GM18505 (cell line): ENCODE data around the gene DCDC1.

ENCODE experiments used
- ATAC-seq: cut with Tn5 transposase; IDR thresholded peaks from one replicate; pipeline ENCODE4 v1.9.1; 2021; ENCODE audit not compliant: unreplicated experiment
- POLR2A ChIP-seq: IDR thresholded peaks from 4 replicates; pipeline ENCODE4 v1.6.1; 2011; ENCODE audit warnings: borderline replicate concordance; ENCODE audit not compliant: insufficient read depth, insufficient read length; ENCODE audit errors: extremely low read depth

DCDC1 gene

DNA sequence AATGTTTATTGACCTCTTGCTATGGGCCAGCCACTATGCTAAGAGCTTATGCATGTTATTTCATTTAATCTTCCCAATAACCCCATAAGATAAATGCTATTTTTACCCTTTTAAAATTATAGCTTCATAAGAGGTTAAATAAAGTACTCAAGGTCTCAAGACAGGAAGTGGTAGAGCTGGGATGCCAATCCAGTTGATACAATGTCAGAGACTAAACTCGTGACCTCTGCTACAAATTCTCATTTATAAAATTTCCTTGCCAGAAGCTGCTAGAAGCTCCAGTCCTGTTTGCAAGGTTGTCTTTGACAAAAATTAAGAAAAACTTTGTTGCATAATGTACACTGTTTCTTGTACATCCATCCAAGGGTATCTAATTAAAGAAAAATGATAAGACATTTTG is 517.4 kb downstream of the DCDC1 start:
- TF ChIP-seq POLR2A = no peak
- no peak for ATAC-seq

GRCh38 chr11:30837252-30837651 is 532.3 kb downstream of the DCDC1 start:
- TF ChIP-seq POLR2A = no peak
- ATAC-seq = no peak

GRCh38 chr11:30832831-30833230 is 536.7 kb downstream of the DCDC1 start:
- TF ChIP-seq POLR2A = no peak
- ATAC-seq = no peak

DNA sequence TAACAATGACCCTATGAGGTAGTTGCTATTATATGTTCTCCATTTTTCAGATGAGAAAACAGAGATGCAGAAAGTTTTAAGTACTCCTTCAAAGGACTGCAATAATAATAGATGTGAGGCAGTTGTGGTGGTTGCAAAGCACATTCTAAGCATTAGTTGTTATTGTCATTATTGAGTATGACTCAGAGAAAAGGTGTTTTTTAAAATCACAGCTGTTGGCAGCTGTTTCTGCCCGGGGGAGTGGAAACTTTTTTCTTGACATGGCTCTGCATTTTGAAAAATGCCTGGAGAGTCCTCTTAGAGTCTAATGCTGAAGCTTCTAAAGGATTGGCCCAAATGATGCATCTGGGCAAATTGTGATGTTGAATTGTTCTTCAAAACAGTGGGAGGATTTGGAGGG is 538.9 kb downstream of the DCDC1 start:
- TF ChIP-seq POLR2A = no peak
- no peak for ATAC-seq

DNA sequence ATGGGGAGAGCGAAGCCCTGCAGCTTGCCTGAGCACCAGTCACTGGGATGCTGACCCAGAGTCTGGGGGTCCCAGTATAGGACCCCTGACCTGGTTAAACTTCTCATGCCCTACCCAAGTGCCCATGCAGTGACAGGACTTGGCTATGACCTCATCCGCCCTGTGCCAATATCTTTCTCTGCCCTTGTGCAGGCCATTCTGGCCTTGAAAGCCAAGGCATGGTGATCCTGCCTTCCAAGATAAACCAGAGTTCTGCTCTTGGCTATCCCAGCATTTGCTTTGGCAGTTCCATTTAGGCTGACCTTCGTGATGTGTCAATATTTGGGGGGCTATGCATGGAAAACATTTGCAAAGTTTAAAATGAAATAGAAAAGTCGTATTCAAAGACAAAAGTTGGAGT is 542.6 kb downstream of the DCDC1 start:
- no peak for TF ChIP-seq POLR2A
- ATAC-seq = no peak

DNA sequence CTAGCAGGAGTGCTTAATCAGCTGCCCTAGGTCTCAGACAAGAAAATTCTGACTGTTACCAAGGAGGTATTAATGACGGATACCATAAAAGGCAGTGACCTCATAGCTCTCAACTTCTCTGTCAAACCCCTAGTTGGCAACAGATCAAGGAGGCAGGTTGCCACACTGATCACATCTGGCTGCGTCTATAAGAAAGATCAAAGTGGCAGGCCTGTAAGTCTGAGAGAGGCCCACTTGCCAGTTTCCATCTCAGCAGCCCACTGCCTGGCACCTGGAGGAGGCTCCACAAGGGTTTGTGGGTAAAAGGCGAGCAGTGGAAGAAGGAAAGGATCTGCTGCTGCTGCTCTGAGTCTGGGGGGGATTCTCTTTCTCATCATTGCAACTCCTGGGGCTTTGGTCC is 543.8 kb downstream of the DCDC1 start:
- no peak for ATAC-seq
- no peak for TF ChIP-seq POLR2A

- TF ChIP-seq POLR2A = no peak
- no peak for ATAC-seq
Observed at GRCh38 chr11:30823119-30823518, 546.4 kb downstream of the DCDC1 start.

DNA sequence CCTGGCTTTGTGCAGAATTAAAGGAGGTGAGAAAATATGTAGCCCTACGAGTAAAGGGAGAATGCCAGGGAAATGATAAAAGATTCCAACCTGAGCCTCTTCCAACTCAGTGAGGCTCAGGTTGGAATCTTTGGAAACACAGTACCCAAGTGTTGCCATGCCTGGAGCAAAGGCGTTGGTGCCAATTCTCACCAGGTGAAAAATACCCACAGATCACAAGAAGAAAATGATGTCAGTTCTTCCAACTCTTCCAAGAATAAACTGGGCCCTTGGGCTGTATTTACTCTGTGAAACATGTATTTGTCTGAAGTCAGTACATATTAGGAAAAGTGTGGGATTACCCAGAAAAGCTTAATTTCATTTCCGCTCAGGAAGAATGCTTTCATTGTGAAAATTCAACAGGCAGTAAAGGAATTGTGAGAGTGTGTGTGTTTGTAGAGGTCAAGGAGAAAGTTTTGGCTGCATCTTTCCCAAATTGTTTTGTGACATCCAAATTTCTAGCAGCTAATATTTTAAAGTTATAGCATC is 548.0 kb downstream of the DCDC1 start:
- ATAC-seq = no peak

DNA sequence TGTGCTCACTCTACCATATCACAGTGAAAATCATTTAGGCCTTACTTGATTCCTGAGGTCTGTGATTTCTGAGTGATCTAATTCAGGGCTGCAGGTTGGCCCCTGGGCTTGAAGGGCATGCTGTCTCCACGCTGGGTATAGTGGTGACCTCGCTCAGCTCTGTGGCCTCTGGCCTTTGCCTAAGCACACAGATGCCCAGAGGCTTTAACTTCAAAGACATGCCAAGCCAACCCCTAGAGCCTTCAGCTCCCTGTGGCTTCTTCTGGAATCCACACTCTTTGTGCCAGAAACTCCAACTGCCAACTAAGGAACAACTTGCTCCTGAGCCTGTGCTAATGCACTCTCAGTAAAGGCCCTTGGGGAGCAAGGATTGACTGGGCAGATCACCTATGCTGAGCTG is 550.8 kb downstream of the DCDC1 start:
- no peak for TF ChIP-seq POLR2A
- ATAC-seq = no peak

More for the DNA sequence above, 548.0 kb downstream of the DCDC1 start:
- TF ChIP-seq POLR2A = no peak

- no peak for TF ChIP-seq POLR2A
- no peak for ATAC-seq
Observed at GRCh38 chr11:30816959-30817880, 552.3 kb downstream of the DCDC1 start.

DNA sequence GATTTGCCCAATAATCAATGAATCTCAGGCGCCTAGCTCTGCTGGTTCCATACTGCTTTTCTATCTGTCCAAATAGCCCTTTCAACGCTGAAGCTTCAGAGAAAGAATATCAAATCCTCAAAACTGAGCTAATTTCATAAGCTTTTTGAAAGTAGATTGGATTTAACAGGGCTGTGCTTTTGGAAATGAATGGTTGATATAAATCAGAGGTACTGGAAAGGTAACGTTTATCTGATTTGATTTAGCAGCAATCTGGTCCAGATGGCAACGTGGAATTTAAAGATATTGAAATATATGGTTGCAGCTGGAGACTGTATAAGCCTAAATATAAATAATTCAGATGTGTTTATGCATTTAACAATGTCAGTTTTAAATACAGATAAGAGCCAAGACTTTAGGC is 553.9 kb downstream of the DCDC1 start:
- no peak for ATAC-seq
- no peak for TF ChIP-seq POLR2A

GRCh38 chr11:30814737-30815136 is 554.8 kb downstream of the DCDC1 start:
- TF ChIP-seq POLR2A = no peak
- no peak for ATAC-seq
